Measurements from ENCODE around the gene SMIM14.
"Not testable (repeated sequence)": the region's sequence is repeated elsewhere in the genome, so short reads cannot be mapped to it uniquely, and the experiment has no call there.

The SMIM14 gene

GRCh38 chr4:39638354-39639239 lies at the start of gene SMIM14:
TSS of gene SMIM14 (minus strand) at chr4:39638865. CDS start at chr4:39605145, 33,720 bp downstream.
- DNase-seq (ENCODE audit: low spot score), result peak; percentile 63

- no peak for DNase-seq (ENCODE audit: low spot score)
Measured at GRCh38 chr4:39687014-39687413, 48.3 kb upstream of the SMIM14 start.

DNA sequence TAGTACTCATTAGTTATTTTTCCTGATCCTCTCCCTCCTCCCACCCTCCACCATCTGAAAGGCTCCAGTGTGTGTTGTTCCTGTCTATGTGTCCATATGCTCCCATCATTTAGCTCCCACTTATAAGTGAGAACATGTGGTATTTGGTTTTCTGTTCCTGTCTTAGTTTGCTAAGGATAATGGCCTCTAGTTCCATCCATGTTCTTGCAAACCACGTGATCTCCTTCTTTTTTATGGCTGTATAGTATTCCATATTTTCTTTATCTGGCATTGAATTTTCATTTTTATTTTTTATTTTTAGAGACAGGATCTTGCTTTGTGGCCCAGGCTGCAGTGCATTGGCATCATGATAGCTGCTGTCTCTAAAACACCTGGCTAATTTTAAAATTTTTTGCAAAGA lies 47.3 kb upstream of the SMIM14 start:
- no peak for DNase-seq (ENCODE audit: low spot score)

DNA sequence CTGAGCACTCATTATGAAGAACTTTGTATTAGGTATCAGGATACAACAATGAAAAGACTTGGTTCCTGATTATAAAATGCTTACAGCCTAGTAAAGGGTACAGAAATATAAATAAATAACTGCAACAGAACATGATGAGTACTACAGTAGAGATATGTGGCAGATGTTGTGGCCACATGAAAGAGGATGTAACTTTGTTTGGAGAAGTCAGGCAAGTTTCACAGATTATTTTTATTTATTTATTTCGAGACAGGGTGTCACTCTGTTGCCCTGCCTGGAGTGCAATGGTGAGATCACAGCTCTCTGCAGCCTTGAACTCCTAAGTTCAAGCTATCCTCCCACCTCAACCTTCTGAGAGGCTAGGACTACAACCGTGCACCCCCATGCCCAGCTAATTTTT lies 43.5 kb upstream of the SMIM14 start:
- no peak for DNase-seq (ENCODE audit: low spot score)

- DNase-seq (ENCODE audit: low spot score), result not testable (repeated sequence)
Measured at GRCh38 chr4:39681003-39681402, 42.3 kb upstream of the SMIM14 start.

DNA sequence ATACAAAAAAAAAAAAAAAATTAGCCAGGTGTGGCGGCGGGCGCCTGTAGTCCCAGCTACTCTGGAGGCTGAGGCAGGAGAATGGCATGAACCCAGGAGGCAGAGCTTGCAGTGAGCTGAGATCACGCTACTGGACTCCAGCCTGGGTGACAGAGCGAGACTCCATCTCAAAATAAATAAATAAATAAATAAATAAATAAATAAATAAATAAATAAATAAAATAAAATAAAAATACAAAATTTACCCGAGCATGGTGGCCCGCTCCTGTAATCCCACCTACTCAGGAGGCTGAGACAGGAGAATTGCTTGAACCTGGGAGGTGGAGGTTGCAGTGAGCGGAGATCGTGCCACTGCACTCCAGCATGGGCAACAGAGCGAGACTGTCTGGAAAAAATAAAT lies 37.0 kb upstream of the SMIM14 start:
- not testable (repeated sequence) for DNase-seq (ENCODE audit: low spot score)

- DNase-seq (ENCODE audit: low spot score), result not testable (repeated sequence)
Measured at GRCh38 chr4:39670296-39670695, 31.6 kb upstream of the SMIM14 start.

- DNase-seq (ENCODE audit: low spot score), result no peak
Measured at GRCh38 chr4:39668887-39669286, 30.2 kb upstream of the SMIM14 start.

GRCh38 chr4:39667706-39668105 lies 29.0 kb upstream of the SMIM14 start:
- DNase-seq (ENCODE audit: low spot score), result no peak

- DNase-seq (ENCODE audit: low spot score), result no peak
Measured at GRCh38 chr4:39664828-39665731, 26.4 kb upstream of the SMIM14 start.

GRCh38 chr4:39662683-39663082 lies 24.0 kb upstream of the SMIM14 start:
- no peak for DNase-seq (ENCODE audit: low spot score)

GRCh38 chr4:39660757-39661156 lies 22.1 kb upstream of the SMIM14 start:
- no peak for DNase-seq (ENCODE audit: low spot score)

DNA sequence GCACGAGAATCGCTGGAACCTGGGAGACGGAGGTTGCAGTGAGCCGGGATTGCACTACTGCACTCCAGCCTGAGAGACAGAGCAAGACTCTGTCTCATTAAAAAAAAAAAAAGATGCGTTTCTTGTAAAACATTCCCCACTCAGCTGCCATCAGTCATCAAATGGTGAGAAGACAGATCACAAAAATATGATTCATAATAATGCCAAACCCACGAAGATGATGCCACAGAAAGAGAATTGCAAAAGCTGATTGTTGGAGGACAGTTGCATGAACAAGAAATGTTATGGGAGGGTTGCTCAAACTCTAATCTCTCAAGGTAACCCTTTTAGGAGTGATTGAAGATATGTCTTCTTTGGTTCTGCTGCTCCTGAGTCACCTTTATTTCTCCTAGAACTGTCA lies 21.4 kb upstream of the SMIM14 start:
- DNase-seq (ENCODE audit: low spot score), result no peak

- DNase-seq (ENCODE audit: low spot score), result no peak
Measured at GRCh38 chr4:39658756-39659155, 20.1 kb upstream of the SMIM14 start.

GRCh38 chr4:39657465-39657864 lies 18.8 kb upstream of the SMIM14 start:
- DNase-seq (ENCODE audit: low spot score), result no peak

DNA sequence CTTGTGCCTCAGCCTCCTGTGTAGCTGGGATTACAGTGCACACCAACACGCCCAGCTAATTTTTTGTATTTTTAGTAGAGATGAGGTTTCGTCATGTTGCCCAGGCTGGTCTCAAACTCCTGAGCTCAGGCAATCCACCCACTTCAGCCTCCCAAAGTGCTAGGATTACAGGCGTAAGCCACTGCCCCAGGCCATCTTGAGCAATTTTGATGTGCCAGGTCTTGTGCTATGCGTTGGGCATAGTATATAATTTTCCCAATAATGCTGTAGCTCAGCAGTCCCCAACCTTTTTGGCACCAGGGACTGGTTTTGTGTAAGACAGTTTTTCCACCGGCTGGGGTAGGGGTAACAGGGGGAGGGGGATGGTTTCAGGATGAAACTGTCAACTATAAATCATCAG lies 18.0 kb upstream of the SMIM14 start:
- not testable (repeated sequence) for DNase-seq (ENCODE audit: low spot score)

GRCh38 chr4:39655876-39656275 lies 17.2 kb upstream of the SMIM14 start:
- DNase-seq (ENCODE audit: low spot score), result no peak

DNA sequence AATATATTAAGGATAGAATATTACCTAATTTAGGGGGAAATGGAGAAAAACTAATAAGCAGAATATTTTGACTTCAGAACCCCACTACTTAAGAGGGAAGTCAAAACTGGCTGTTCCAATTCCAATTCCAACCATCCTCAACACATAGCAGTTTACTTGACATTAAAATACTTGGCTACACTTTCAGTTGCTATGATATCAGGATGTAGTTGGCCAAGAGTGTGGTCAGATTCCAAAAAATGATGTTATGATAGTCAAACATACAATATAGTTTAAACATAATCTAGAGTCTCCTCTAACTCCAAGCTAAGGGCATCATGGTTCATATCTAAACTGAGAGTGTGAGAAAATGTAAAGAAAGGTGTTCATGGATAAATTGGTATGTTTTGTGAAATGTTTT lies 16.5 kb upstream of the SMIM14 start:
- no peak for DNase-seq (ENCODE audit: low spot score)

GRCh38 chr4:39651586-39651985 lies 12.9 kb upstream of the SMIM14 start:
- DNase-seq (ENCODE audit: low spot score), result not testable (repeated sequence)

GRCh38 chr4:39649639-39650265 lies 11.1 kb upstream of the SMIM14 start:
- no peak for DNase-seq (ENCODE audit: low spot score)

GRCh38 chr4:39648827-39649558 lies 10.3 kb upstream of the SMIM14 start:
- no peak for DNase-seq (ENCODE audit: low spot score)

- DNase-seq (ENCODE audit: low spot score), result no peak
Measured at GRCh38 chr4:39648213-39648612, 9.5 kb upstream of the SMIM14 start.

Data from hematopoietic multipotent progenitor cell treated with erythropoietin and hydrocortisone succinate and interleukin-3 and kit ligand, for 15 days (in vitro differentiated cells).